Epithelial cell of esophagus (primary cell): ENCODE measurements around the gene CEP41.

Source experiments
- DNase-seq: peaks from one replicate; pipeline ENCODE4 v3.0.0; 2010; ENCODE audit warnings: low read depth
- H3K4me3 ChIP-seq: 2 replicates; pipeline ENCODE4 v1.5.1; 2011; ENCODE audit warnings: mild to moderate bottlenecking, low read length, control low read depth
- TF ChIP-seq, protein P1 (sequence below): IDR thresholded peaks from 2 replicates; pipeline ENCODE4 v1.5.1; 2011; ENCODE audit warnings: low read depth, mild to moderate bottlenecking, low read length, control low read depth, inconsistent platforms; ENCODE audit not compliant: insufficient read depth; ENCODE audit errors: missing control alignments

The CEP41 gene

DNA sequence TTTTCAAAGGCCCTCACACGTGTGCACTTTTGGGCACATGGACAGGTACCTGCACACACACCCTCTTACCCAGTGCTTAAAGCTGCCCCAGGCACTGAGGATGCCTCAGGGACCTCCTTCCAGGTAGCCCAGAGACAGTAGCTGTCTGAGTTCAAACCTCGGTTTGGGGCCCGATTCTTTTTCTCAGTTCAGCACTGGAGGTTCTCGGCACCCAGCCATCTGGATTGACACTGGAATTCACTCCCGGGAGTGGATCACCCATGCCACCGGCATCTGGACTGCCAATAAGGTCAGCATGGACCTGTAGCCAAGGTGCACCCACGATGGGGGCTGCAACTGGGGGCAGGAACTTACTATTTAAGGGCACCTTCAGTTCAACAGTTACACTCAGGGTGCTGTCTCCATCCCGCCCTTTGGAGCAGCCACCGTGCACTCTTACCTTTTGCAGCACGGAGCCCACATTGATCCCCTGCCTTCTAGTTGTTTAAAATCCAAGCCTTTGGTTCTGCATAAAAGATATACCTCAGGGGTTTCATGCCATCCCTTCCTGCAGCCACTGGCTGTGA, 78.5 kb downstream of the CEP41 start:
- DNase-seq = no peak

DNA sequence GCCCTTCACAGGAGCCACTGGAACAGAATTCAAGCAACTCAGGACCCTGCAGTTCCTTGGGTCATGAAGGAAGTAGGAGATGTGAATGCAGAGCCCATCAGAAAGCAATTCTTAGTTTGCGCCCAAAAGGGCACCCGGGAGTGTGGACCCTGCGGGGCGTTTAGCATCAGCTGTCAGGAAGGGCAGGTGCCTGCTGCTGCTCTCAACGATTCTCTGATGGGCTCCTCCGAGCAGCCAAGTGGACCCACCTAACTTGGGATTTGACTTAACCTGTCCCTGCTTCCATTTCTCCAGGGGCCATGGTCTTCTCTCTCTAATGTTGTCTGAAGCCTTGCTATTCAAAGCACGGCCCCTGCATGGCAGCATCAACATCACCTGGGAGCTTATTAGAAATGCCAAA, 79.1 kb downstream of the CEP41 start:
- TF ChIP-seq, protein P1, sequence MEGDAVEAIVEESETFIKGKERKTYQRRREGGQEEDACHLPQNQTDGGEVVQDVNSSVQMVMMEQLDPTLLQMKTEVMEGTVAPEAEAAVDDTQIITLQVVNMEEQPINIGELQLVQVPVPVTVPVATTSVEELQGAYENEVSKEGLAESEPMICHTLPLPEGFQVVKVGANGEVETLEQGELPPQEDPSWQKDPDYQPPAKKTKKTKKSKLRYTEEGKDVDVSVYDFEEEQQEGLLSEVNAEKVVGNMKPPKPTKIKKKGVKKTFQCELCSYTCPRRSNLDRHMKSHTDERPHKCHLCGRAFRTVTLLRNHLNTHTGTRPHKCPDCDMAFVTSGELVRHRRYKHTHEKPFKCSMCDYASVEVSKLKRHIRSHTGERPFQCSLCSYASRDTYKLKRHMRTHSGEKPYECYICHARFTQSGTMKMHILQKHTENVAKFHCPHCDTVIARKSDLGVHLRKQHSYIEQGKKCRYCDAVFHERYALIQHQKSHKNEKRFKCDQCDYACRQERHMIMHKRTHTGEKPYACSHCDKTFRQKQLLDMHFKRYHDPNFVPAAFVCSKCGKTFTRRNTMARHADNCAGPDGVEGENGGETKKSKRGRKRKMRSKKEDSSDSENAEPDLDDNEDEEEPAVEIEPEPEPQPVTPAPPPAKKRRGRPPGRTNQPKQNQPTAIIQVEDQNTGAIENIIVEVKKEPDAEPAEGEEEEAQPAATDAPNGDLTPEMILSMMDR = no peak
- H3K4me3 ChIP-seq = no peak overlapping the region
- no peak for DNase-seq

More for the DNA sequence above, 78.5 kb downstream of the CEP41 start:
- H3K4me3 ChIP-seq = no peak overlapping the region
- TF ChIP-seq, protein P1 = no peak

DNA sequence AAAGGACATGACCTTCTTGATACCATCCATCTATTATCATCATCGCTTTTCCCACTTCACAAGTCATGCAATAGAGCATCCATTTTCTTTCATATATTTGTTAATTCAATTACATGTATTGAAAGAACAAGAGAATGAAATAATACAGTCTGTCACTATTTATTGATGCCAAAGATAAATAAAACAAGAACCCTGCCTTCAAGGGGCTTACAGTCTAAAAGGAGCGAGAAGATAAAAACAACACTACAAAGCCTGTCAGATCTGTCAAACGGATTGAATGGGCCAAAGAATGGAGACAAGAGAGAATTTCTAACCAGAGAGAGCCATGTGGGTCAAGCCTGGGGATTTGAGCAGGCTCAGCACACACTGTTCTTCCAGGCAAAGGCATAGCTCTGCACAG, 80.3 kb downstream of the CEP41 start:
- TF ChIP-seq, protein P1 = no peak
- no peak for DNase-seq
- no peak overlapping the region for H3K4me3 ChIP-seq

DNA sequence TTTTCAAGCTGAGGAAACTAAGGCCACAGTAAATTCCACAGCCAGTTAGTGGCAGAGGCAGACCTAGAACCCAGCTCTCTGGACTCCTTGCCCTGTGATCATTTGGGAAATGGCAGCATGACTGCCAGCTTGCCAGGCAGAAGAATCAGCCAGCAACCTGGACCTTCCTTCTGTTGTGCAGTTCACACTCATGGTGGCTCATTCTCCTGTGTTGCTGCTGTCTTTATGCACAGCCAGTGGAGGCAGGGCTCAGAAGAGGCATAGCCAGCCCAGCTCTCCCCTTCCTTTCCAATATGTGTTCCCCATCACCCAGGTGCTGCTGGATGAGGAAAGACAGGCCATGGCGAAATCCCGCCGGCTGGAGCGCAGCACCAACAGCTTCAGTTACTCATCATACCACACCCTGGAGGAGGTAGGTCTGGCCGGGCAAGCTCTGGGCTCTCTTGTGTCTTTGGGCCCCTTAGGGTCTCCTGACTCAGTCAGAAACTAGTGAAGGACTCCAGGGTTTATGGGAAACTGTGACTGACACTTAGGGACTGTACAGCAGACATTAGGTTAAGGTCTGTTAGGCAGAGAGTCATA, 81.4 kb downstream of the CEP41 start:
- no peak overlapping the region for H3K4me3 ChIP-seq
- DNase-seq = peak; percentile 97
- TF ChIP-seq, protein P1 = no peak

DNA sequence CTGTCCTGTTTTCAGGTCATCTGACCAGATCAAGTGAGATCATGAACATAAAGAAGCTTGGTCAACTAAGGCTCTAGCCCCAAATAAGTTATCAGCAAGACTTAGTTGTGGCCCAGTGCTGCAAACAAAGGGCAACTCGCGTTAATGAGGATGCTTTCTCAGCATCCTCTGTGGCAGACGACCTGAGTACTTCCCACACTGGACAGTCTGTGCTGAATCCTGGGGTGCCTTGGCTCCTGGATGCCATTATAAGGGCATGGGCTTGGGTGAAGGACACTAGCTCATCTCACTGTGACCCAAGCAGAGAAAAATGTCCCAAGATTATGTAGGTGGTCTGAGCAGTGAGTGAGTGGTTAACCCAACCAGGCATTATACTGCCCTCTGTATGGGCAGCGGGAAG, 82.3 kb downstream of the CEP41 start:
- TF ChIP-seq, protein P1 = no peak
- H3K4me3 ChIP-seq = no peak overlapping the region
- DNase-seq = no peak

DNA sequence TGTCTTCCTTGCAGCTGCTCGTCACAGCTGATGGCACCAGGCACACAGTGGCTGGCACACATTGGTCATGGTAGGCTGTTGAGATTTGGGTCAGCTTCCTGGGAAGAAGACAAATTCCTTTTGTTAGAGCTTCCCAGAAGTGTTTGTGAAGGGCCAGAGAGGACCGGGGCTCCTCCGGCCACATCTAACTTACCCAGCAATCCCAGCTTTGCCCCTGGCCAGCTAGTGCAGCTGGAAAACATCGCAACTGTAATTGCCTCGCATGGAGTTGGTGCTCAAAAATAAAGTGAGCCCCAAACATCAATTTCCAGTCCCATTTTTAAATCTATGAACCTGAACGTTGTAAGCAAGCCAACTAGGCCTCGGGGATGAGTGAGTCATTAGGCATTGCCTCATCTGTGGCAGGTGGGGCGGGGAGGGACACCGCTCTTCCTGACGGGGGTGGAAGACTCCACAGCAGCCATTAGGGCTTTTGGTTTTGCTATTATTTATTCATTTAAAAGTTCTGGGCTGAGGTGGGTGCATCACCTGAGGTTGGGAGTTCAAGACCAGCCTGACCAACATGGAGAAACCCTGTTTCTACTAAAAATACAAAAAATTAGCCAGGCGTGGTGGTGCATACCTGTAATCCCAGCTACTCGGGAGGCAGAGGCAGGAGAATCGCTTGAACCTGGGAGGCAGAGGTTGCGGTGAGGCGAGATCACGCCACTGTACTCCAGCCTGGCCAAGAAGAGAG, 83.8 kb downstream of the CEP41 start:
- no peak overlapping the region for H3K4me3 ChIP-seq
- TF ChIP-seq, protein P1 = no peak
- peak; percentile 97 for DNase-seq
